H1 (cell line): ENCODE results near the gene GSG1L2. TPM values are rescaled to one million over a fixed set of nuclear protein-coding genes. Genes with fewer than 3 reads are reported as not detected.

Source experiments
- CTCF ChIA-PET: fragments of 300-600 bp; sonication (Branson Sonifier 250); formaldehyde crosslinking; loops from one replicate; lab custom pipeline; 2021; ENCODE audit not compliant: partially characterized antibody; lab: Charles Lee
- POLR2A ChIA-PET: fragments of 300-600 bp; sonication (Branson Sonifier 250); formaldehyde crosslinking; loops from one replicate; lab custom pipeline; 2021; ENCODE audit warnings: inconsistent platforms; ENCODE audit not compliant: partially characterized antibody; lab: Charles Lee
- DNase-seq, 2 experiments: peaks; one replicate each; pipeline versions ENCODE4 v3.0.0 to v3.0.0-alpha.2; 2010 to 2022; ENCODE audit warnings: low spot score in 2 of 2, low read depth in 1 of 2, mixed read lengths in 1 of 2
- FAIRE-seq: peaks from 2 replicates; lab custom pipeline; 2011; peaks lifted over from hg19 to GRCh38; lab: Jason Lieb, UNC
- H2AFZ ChIP-seq: 2 replicates; pipeline ENCODE4 v1.8.1; 2012; ENCODE audit warnings: low read length, inconsistent platforms
- H2AK5ac ChIP-seq: 2 replicates; pipeline ENCODE4 v1.6.1; 2013; ENCODE audit warnings: low read depth, low read length
- H2BK120ac ChIP-seq: replicated peaks from 2 replicates; pipeline ENCODE3; 2013; ENCODE audit warnings: low read depth, low read length, inconsistent platforms
- H2BK12ac ChIP-seq: 2 replicates; pipeline ENCODE4 v1.6.1; 2013; ENCODE audit warnings: low read depth, low read length
- H2BK15ac ChIP-seq: 2 replicates; pipeline ENCODE4 v1.6.1; 2013; ENCODE audit warnings: low read length
- H2BK20ac ChIP-seq: 2 replicates; pipeline ENCODE4 v1.6.1; 2013; ENCODE audit warnings: low read length
- H2BK5ac ChIP-seq: 2 replicates; pipeline ENCODE4 v1.6.1; 2013; ENCODE audit warnings: low read depth, low read length
- H3K14ac ChIP-seq: 2 replicates; pipeline ENCODE4 v1.6.1; 2013; ENCODE audit warnings: inconsistent platforms; ENCODE audit not compliant: insufficient read length
- H3K18ac ChIP-seq: 2 replicates; pipeline ENCODE4 v1.6.1; 2013; ENCODE audit warnings: low read length; ENCODE audit errors: extremely low read depth
- H3K23ac ChIP-seq: 2 replicates; pipeline ENCODE4 v1.6.1; 2013; ENCODE audit warnings: inconsistent platforms; ENCODE audit not compliant: insufficient read length
- H3K23me2 ChIP-seq: 2 replicates; pipeline ENCODE4 v1.6.1; 2013; ENCODE audit warnings: low read depth, low read length
- H3K27ac ChIP-seq: 2 replicates; pipeline ENCODE4 v1.6.1; 2011; ENCODE audit warnings: low read depth, low read length, inconsistent platforms
- H3K27me3 ChIP-seq, 4 experiments: replicated peaks in 1 of 4; 1 replicate in 1 of 4; 2 replicates in 3 of 4; pipeline versions ENCODE4 v1.6.1 to v1.8.1; 2011 to 2013; ENCODE audit warnings: low read length in 3 of 4, mild to moderate bottlenecking in 3 of 4, inconsistent platforms in 2 of 4, mixed read lengths in 2 of 4, moderate library complexity in 1 of 4; ENCODE audit not compliant: control insufficient read depth in 3 of 4, insufficient read depth in 3 of 4; ENCODE audit errors: extremely low read depth in 1 of 4
- H3K36me3 ChIP-seq, 4 experiments: 2 replicates each; pipeline versions ENCODE4 v1.6.1 to v1.8.1; 2011 to 2013; ENCODE audit warnings: mild to moderate bottlenecking in 4 of 4, low read length in 3 of 4, moderate library complexity in 2 of 4, control low read depth in 1 of 4, inconsistent platforms in 1 of 4; ENCODE audit not compliant: insufficient read depth in 4 of 4, control insufficient read depth in 2 of 4
- H3K4ac ChIP-seq: replicated peaks from 2 replicates; pipeline ENCODE3; 2013; ENCODE audit warnings: low read length, low read depth, mixed read lengths, inconsistent platforms; ENCODE audit not compliant: insufficient read length
- H3K4me1 ChIP-seq, 4 experiments: replicated peaks in 1 of 4; 1 replicate in 1 of 4; 2 replicates in 3 of 4; pipeline versions ENCODE4 v1.6.1 to v1.8.1; 2011 to 2013; ENCODE audit warnings: low read length in 3 of 4, inconsistent platforms in 2 of 4, mixed read lengths in 1 of 4; ENCODE audit not compliant: insufficient read depth in 4 of 4, control insufficient read depth in 3 of 4
- H3K4me2 ChIP-seq, 2 experiments: 2 replicates each; pipeline versions ENCODE4 v1.6.1 to v1.8.1; 2011 to 2013; ENCODE audit warnings: low read depth in 2 of 2, low read length in 2 of 2, control low read depth in 1 of 2, inconsistent platforms in 1 of 2, mild to moderate bottlenecking in 1 of 2; ENCODE audit not compliant: insufficient read depth in 1 of 2
- H3K4me3 ChIP-seq, 4 experiments: fragments of 200-600, 300-600 bp in 1 of 4; sonication (generic), shearing (Covaris generic), sonication (Bioruptor Twin) in 1 of 4; 2 replicates each; pipeline versions ENCODE4 v1.5.1 to v1.8.1; 2011 to 2016; ENCODE audit warnings: low read length in 4 of 4, low read depth in 3 of 4, control low read depth in 2 of 4, inconsistent platforms in 2 of 4, mild to moderate bottlenecking in 2 of 4, mixed read lengths in 1 of 4, moderate library complexity in 1 of 4; ENCODE audit not compliant: insufficient read depth in 2 of 4; ENCODE audit errors: extremely low read depth in 1 of 4
- H3K56ac ChIP-seq: replicated peaks from 2 replicates; pipeline ENCODE3; 2013; ENCODE audit warnings: low read depth, mild to moderate bottlenecking, mixed read lengths, low read length, inconsistent platforms; ENCODE audit not compliant: insufficient read length
- H3K79me1 ChIP-seq: 2 replicates; pipeline ENCODE4 v1.6.1; 2013; ENCODE audit warnings: low read depth, low read length, control low read depth
- H3K79me2 ChIP-seq, 2 experiments: 2 replicates each; pipeline versions ENCODE4 v1.6.1 to v1.8.1; 2012 to 2013; ENCODE audit warnings: low read length in 2 of 2, mild to moderate bottlenecking in 2 of 2, inconsistent platforms in 1 of 2; ENCODE audit not compliant: insufficient read depth in 2 of 2, control insufficient read depth in 1 of 2
- H3K9ac ChIP-seq, 4 experiments: replicated peaks in 1 of 4; 1 replicate in 1 of 4; 2 replicates in 3 of 4; pipeline versions ENCODE4 v1.6.1 to v1.8.1; 2011 to 2013; ENCODE audit warnings: low read depth in 3 of 4, low read length in 3 of 4, control low read depth in 2 of 4, mild to moderate bottlenecking in 2 of 4, moderate library complexity in 2 of 4, inconsistent platforms in 1 of 4; ENCODE audit errors: extremely low read depth in 1 of 4
- H3K9me3 ChIP-seq, 2 experiments: 2 replicates each; pipeline versions ENCODE4 v1.6.1 to v1.8.1; 2012 to 2013; ENCODE audit warnings: mild to moderate bottlenecking in 2 of 2, moderate library complexity in 2 of 2, control low read depth in 1 of 2, inconsistent platforms in 1 of 2, low read depth in 1 of 2, low read length in 1 of 2, mixed read lengths in 1 of 2; ENCODE audit not compliant: insufficient read depth in 2 of 2
- H4K20me1 ChIP-seq, 2 experiments: replicated peaks in 1 of 2; 2 replicates each; pipeline versions ENCODE3 to v1.8.1; 2011 to 2013; ENCODE audit warnings: inconsistent platforms in 2 of 2, low read length in 2 of 2, mild to moderate bottlenecking in 1 of 2; ENCODE audit not compliant: insufficient read depth in 2 of 2, control insufficient read depth in 1 of 2
- H4K5ac ChIP-seq: 2 replicates; pipeline ENCODE4 v1.6.1; 2013; ENCODE audit warnings: low read length, low read depth, mixed read lengths, inconsistent platforms; ENCODE audit not compliant: insufficient read length
- H4K8ac ChIP-seq: 2 replicates; pipeline ENCODE4 v1.8.0; 2013; ENCODE audit warnings: mild to moderate bottlenecking, moderate library complexity, low read length, inconsistent platforms; ENCODE audit not compliant: insufficient read depth; ENCODE audit errors: extremely low read depth
- H4K91ac ChIP-seq: replicated peaks from 2 replicates; pipeline ENCODE3; 2013; ENCODE audit warnings: low read length, mixed read lengths, inconsistent platforms; ENCODE audit not compliant: insufficient read length
- ATF3 ChIP-seq: IDR thresholded peaks from 2 replicates; pipeline ENCODE4 v1.6.1; 2011; ENCODE audit warnings: low read depth, mild to moderate bottlenecking, low read length; ENCODE audit not compliant: insufficient read depth
- CTBP2 ChIP-seq: IDR thresholded peaks from 2 replicates; pipeline ENCODE4 v1.7.0; 2011; ENCODE audit warnings: borderline replicate concordance, mild to moderate bottlenecking, moderate library complexity, mixed read lengths, low read length; ENCODE audit not compliant: insufficient read depth, insufficient read length
- EGR1 ChIP-seq: IDR thresholded peaks from 2 replicates; pipeline ENCODE4 v1.6.1; 2011; ENCODE audit warnings: low read depth, low read length, borderline replicate concordance
- GABPA ChIP-seq: IDR thresholded peaks from 2 replicates; pipeline ENCODE4 v1.6.1; 2011; ENCODE audit warnings: mild to moderate bottlenecking, low read length, moderate library complexity, borderline replicate concordance; ENCODE audit not compliant: insufficient read depth
- HDAC6 ChIP-seq: IDR thresholded peaks from one replicate; pipeline ENCODE4 v1.7.1; 2012; ENCODE audit warnings: low read depth, mild to moderate bottlenecking, inconsistent platforms, low read length, moderate library complexity
- JUN ChIP-seq: IDR thresholded peaks from 2 replicates; pipeline ENCODE4 v1.6.1; 2011; ENCODE audit warnings: low read depth, mild to moderate bottlenecking, improper control_type of control experiment, low read length
- KDM1A ChIP-seq: fragments of 200-600, 300-600 bp; sonication (generic); IDR thresholded peaks from 2 replicates; pipeline ENCODE4 v1.7.1; 2016; ENCODE audit warnings: mild to moderate bottlenecking, low read length, borderline replicate concordance
- PHF8 ChIP-seq: fragments of 200-600 bp; sonication (generic); conservative IDR thresholded peaks from 2 replicates; pipeline ENCODE4 v1.7.1; 2012; ENCODE audit warnings: low read depth, mild to moderate bottlenecking, inconsistent platforms, low read length, moderate library complexity
- RAD21 ChIP-seq, 2 experiments: IDR thresholded peaks in 1 of 2; conservative IDR thresholded peaks in 1 of 2; 2 replicates each; pipeline ENCODE4 v1.6.1; 2011; ENCODE audit warnings: low read depth in 2 of 2, low read length in 2 of 2, improper control_type of control experiment in 1 of 2, inconsistent platforms in 1 of 2, mild to moderate bottlenecking in 1 of 2, moderate library complexity in 1 of 2
- TBP ChIP-seq: IDR thresholded peaks from 2 replicates; pipeline ENCODE4 v1.6.1; 2011; ENCODE audit warnings: low read depth, low read length, improper control_type of control experiment
- USF2 ChIP-seq: IDR thresholded peaks from 2 replicates; pipeline ENCODE4 v1.6.1; 2011; ENCODE audit warnings: low read length, improper control_type of control experiment
- WGBS, 2 experiments: shearing (Covaris generic) in 1 of 2; methylation state at CpG; one replicate each; pipeline versions ENCODE4 v1.1.6 to v1.1.7; 2013 to 2015; ENCODE audit warnings: low lambda C conversion rate in 2 of 2, mixed read lengths in 2 of 2, inconsistent platforms in 1 of 2, low coverage in 1 of 2, missing lambda C conversion rate in 1 of 2; ENCODE audit not compliant: insufficient replicate concordance in 2 of 2, insufficient coverage in 1 of 2, insufficient read length in 1 of 2; ENCODE audit errors: extremely low coverage in 1 of 2, missing lambda C conversion rate in 1 of 2; 5-methylcytosine and 5-hydroxymethylcytosine counted together
- polyA plus RNA-seq, 7 experiments: library from polyadenylated mRNA; depleted of rRNA in 3 of 7; stranded (reverse) in 5 of 7; unstranded in 2 of 7; fragments of >200 nt in 5 of 7; fragments of 200-250 nt in 2 of 7; gene quantifications; 1 replicate in 5 of 7; 2 replicates in 1 of 7; 4 replicates in 1 of 7; pipeline versions ENCODE4 v1.2.1 to v1.2.3, GENCODE V29; 2011 to 2013; ENCODE audit warnings: missing spikeins in 2 of 7, mixed read lengths in 2 of 7
- total RNA-seq: library from RNA; stranded (reverse); fragmentation: NEBNext Ultra II Directional; extraction: Animal tissue kit (Norgen Biotek cat#: 25700); gene quantifications from 2 replicates; pipeline ENCODE4 v1.2.1, GENCODE V29; 2021

Gene GSG1L2
- total and polyA plus RNA-seq, 2 of the 8 experiments (the other 6 are each of a cell fraction or from before 2014, with no cell fraction given), result not detected

GRCh38 chr17:9768381-9768934 is 53.4 kb downstream of the GSG1L2 start:
- Histone ChIP-seq H3K79me1 (no peaks in the 10 kb centered on the region), H2BK20ac (no peak overlapping the region), H2BK5ac (no peak overlapping the region), H2AFZ (no peak overlapping the region), H3K4me1 (no peaks in the 10 kb centered on the region; a peak in 1 of 7 replicates), H3K4me2 (no peak overlapping the region), H2BK120ac (no peak overlapping the region), H3K79me2 (no peaks in the 10 kb centered on the region), H3K4me3 (no peak overlapping the region), H3K4ac (no peak overlapping the region), H2BK12ac (no peak overlapping the region), H3K14ac (no peak overlapping the region), H3K9ac (no peak overlapping the region), H3K27me3 (no peaks in the 10 kb centered on the region), H4K8ac (peak overlapping the region; percentile 18; the same call in 1 of the 2 replicates), H3K36me3 (no peaks in the 10 kb centered on the region), H3K18ac (no peak overlapping the region), H4K20me1 (no peaks in the 10 kb centered on the region), H2BK15ac (no peak overlapping the region), H2AK5ac (no peak overlapping the region), H3K56ac (no peak overlapping the region), H3K9me3 (no peaks in the 10 kb centered on the region), H4K91ac (no peak overlapping the region), H3K23ac (no peak overlapping the region), H3K27ac (no peak overlapping the region), H4K5ac (no peak overlapping the region), H3K23me2 (no peaks in the 10 kb centered on the region)
- FAIRE-seq (no peak), DNase-seq (no peak)
- WGBS, 2 experiments, result 76% methylated on average over 5 of the region's 5 CpGs; no CpG with 5 or more reads in 1 of the 2 experiments
- CTCF ChIA-PET, result interaction anchor here (0.6 to 3.6 kb wide), 37 partner anchors 8 to 540 kb away, joined by 3 to 20 read pairs (median 4); partner anchors contain the start of gene DHRS7C
- POLR2A ChIA-PET, result no interaction called here
- no peak for TF ChIP-seq PHF8
- TF ChIP-seq HDAC6, result no peak
- no peak for TF ChIP-seq GABPA
- no peak for TF ChIP-seq ATF3
- TF ChIP-seq KDM1A, result peak; percentile 72; the same call in 1 of the 2 replicates
- TF ChIP-seq TBP, result no peak
- no peak for TF ChIP-seq USF2
- no peak for TF ChIP-seq JUN
- peak; percentile 48 to 50 for TF ChIP-seq RAD21 (IDR thresholded peaks at IDR 0.05 in 1 of 2, conservative IDR thresholded peaks at IDR 0.05 in 1 of 2; ENCODE audit: low read depth in 2 of 2, low read length in 2 of 2)
- TF ChIP-seq EGR1, result no peak
- TF ChIP-seq CTBP2, result no peak
